ENCODE data around the gene NAA16.

NAA16 gene

DNA sequence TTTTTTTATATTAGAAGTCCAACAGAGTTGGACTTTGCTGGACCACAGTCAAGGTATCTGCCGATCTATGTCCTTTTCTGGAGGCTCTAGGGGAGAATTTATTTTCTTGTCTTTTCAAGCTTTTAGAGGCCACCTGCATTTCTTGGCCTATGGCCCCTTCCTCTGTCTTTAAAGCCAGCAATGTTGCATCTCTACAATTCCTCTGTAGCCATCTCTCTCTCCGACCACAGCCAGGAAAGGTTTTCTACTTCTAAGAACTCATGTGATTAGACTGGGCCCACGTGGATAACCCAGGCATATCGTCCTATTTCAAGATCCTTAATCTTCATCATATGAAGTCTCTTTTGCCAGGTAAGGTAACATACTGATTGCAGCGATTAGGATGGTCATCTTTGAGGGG is 102.8 kb downstream of the NAA16 start:
- Histone ChIP-seq H3K9ac (ENCODE audit: low read depth, low read length, poor library complexity, severe bottlenecking) (no peak overlapping the region), H4K20me1 (ENCODE audit: insufficient read depth, low read length, poor library complexity, severe bottlenecking) (no peaks in the 10 kb centered on the region), H3K4me2 (ENCODE audit: low read depth, low read length, poor library complexity, severe bottlenecking) (no peak overlapping the region), H3K27me3 (ENCODE audit: insufficient read depth, low read length, poor library complexity, severe bottlenecking) (no peaks in the 10 kb centered on the region), H3K4me1 (ENCODE audit: insufficient read depth, low read length, poor library complexity, severe bottlenecking) (peaks cover 3% of the 10 kb centered on the region), H2AFZ (ENCODE audit: low read length) (no peak overlapping the region), H3K9me2 (replicated peaks; ENCODE audit: low read depth, low read length) (no peaks in the 10 kb centered on the region), H3K36me3 (ENCODE audit: insufficient read depth, low read length) (no peaks in the 10 kb centered on the region), H3F3A (ENCODE audit: low read depth) (no peaks in the 10 kb centered on the region), H3K79me2 (ENCODE audit: insufficient read depth, low read length) (no peaks in the 10 kb centered on the region), H3K9me3 (ENCODE audit: insufficient read depth, low read depth, low read length) (no peaks in the 10 kb centered on the region), H3K4me3 (ENCODE audit: low read length, poor library complexity, severe bottlenecking) (no peak overlapping the region)
- TF ChIP-seq, protein P1, sequence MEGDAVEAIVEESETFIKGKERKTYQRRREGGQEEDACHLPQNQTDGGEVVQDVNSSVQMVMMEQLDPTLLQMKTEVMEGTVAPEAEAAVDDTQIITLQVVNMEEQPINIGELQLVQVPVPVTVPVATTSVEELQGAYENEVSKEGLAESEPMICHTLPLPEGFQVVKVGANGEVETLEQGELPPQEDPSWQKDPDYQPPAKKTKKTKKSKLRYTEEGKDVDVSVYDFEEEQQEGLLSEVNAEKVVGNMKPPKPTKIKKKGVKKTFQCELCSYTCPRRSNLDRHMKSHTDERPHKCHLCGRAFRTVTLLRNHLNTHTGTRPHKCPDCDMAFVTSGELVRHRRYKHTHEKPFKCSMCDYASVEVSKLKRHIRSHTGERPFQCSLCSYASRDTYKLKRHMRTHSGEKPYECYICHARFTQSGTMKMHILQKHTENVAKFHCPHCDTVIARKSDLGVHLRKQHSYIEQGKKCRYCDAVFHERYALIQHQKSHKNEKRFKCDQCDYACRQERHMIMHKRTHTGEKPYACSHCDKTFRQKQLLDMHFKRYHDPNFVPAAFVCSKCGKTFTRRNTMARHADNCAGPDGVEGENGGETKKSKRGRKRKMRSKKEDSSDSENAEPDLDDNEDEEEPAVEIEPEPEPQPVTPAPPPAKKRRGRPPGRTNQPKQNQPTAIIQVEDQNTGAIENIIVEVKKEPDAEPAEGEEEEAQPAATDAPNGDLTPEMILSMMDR (conservative IDR thresholded peaks at IDR 0.05; ENCODE audit: low read length): no peak
- TF ChIP-seq EZH2phosphoT487 (IDR thresholded peaks at IDR 0.05; ENCODE audit: borderline replicate concordance): no peak

DNA sequence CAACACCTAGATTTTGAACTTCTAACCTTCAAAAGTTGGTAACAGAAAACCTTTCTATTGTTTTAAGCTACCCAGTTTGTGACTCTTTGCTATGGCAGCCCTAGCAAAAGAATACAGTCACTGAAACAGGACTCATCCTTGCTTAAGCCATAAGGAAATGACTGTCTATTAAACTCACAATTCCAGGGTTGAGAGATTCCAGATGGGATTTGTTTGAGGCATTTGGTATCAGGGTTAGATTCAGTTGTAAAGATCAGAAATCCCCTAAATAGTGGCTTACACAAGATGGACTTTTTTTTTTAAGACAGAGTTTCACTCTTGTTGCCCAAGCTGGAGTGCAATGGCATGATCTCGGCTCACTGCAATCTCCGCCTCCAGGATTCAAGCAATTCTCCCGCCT is 105.2 kb downstream of the NAA16 start:
- H3K4me1 ChIP-seq (ENCODE audit: insufficient read depth, low read length, poor library complexity, severe bottlenecking): peaks cover 3% of the 10 kb centered on the region
- no peaks in the 10 kb centered on the region for H3K36me3 ChIP-seq (ENCODE audit: insufficient read depth, low read length)
- H3K9me2 ChIP-seq (replicated peaks; ENCODE audit: low read depth, low read length): no peaks in the 10 kb centered on the region
- H3K4me3 ChIP-seq (ENCODE audit: low read length, poor library complexity, severe bottlenecking): no peak overlapping the region
- no peaks in the 10 kb centered on the region for H4K20me1 ChIP-seq (ENCODE audit: insufficient read depth, low read length, poor library complexity, severe bottlenecking)
- H2AFZ ChIP-seq (ENCODE audit: low read length): no peak overlapping the region
- no peak overlapping the region for H3K4me2 ChIP-seq (ENCODE audit: low read depth, low read length, poor library complexity, severe bottlenecking)
- H3K9me3 ChIP-seq (ENCODE audit: insufficient read depth, low read depth, low read length): no peaks in the 10 kb centered on the region
- H3F3A ChIP-seq (ENCODE audit: low read depth): no peaks in the 10 kb centered on the region
- no peaks in the 10 kb centered on the region for H3K27me3 ChIP-seq (ENCODE audit: insufficient read depth, low read length, poor library complexity, severe bottlenecking)
- no peaks in the 10 kb centered on the region for H3K79me2 ChIP-seq (ENCODE audit: insufficient read depth, low read length)
- no peak overlapping the region for H3K9ac ChIP-seq (ENCODE audit: low read depth, low read length, poor library complexity, severe bottlenecking)
- TF ChIP-seq EZH2phosphoT487 (IDR thresholded peaks at IDR 0.05; ENCODE audit: borderline replicate concordance): no peak

DNA sequence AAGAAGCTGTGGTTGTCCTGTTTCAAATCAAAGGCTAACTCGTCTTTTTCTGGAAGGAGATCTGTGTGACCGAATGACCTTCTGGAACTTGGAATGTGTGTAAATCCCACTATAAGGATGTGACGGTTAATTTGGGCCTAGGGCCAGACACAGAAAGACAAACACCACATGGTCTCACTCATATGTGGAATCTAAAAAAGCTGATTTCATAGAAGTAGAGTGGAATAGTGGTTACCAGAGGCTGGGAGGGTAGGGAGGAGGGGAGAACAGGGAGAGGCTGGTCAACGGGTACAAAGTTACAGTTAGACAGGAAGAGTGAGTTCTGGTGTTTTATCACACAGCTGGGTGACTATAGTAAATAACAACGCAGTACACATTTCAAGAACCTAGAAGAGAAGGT is 107.0 kb downstream of the NAA16 start:
- Histone ChIP-seq H3K9me2 (replicated peaks; ENCODE audit: low read depth, low read length) (no peaks in the 10 kb centered on the region), H3K36me3 (ENCODE audit: insufficient read depth, low read length) (no peaks in the 10 kb centered on the region), H3K9ac (ENCODE audit: low read depth, low read length, poor library complexity, severe bottlenecking) (no peak overlapping the region), H2AFZ (ENCODE audit: low read length) (no peak overlapping the region), H3K4me3 (ENCODE audit: low read length, poor library complexity, severe bottlenecking) (no peak overlapping the region), H4K20me1 (ENCODE audit: insufficient read depth, low read length, poor library complexity, severe bottlenecking) (no peaks in the 10 kb centered on the region), H3K4me1 (ENCODE audit: insufficient read depth, low read length, poor library complexity, severe bottlenecking) (peaks cover 3% of the 10 kb centered on the region), H3K4me2 (ENCODE audit: low read depth, low read length, poor library complexity, severe bottlenecking) (no peak overlapping the region), H3K79me2 (ENCODE audit: insufficient read depth, low read length) (no peaks in the 10 kb centered on the region), H3F3A (ENCODE audit: low read depth) (no peaks in the 10 kb centered on the region), H3K27me3 (ENCODE audit: insufficient read depth, low read length, poor library complexity, severe bottlenecking) (no peaks in the 10 kb centered on the region), H3K9me3 (ENCODE audit: insufficient read depth, low read depth, low read length) (no peaks in the 10 kb centered on the region)
- TF ChIP-seq, protein P1 (conservative IDR thresholded peaks at IDR 0.05; ENCODE audit: low read length): no peak
- TF ChIP-seq EZH2phosphoT487 (IDR thresholded peaks at IDR 0.05; ENCODE audit: borderline replicate concordance): no peak

DNA sequence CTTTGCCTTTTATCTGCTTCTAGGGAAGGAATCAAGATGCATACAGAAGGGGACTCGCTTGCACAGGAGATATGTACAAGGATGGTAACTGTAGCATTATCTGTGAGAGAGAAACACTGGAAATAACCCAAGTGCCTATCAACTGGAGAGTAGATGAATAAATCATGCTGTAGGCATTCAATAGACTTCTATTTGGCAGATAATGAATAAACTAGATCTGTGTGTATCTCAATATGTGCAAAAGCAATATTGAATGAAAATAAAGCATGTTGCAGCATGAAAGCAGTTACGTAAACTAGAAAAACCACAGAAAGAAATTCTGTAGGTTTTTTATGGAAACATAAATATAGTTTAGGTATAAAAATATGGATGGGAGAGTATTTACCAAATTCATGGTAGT is 107.7 kb downstream of the NAA16 start:
- H3K9ac ChIP-seq (ENCODE audit: low read depth, low read length, poor library complexity, severe bottlenecking): no peak overlapping the region
- H3K9me2 ChIP-seq (replicated peaks; ENCODE audit: low read depth, low read length): no peaks in the 10 kb centered on the region
- H3K4me1 ChIP-seq (ENCODE audit: insufficient read depth, low read length, poor library complexity, severe bottlenecking): peaks cover 3% of the 10 kb centered on the region
- no peak overlapping the region for H2AFZ ChIP-seq (ENCODE audit: low read length)
- no peaks in the 10 kb centered on the region for H3K9me3 ChIP-seq (ENCODE audit: insufficient read depth, low read depth, low read length)
- H3K4me2 ChIP-seq (ENCODE audit: low read depth, low read length, poor library complexity, severe bottlenecking): no peak overlapping the region
- TF ChIP-seq EZH2phosphoT487 (IDR thresholded peaks at IDR 0.05; ENCODE audit: borderline replicate concordance): no peak
- TF ChIP-seq, protein P1 (conservative IDR thresholded peaks at IDR 0.05; ENCODE audit: low read length): no peak
- no peaks in the 10 kb centered on the region for H3F3A ChIP-seq (ENCODE audit: low read depth)
- no peaks in the 10 kb centered on the region for H3K79me2 ChIP-seq (ENCODE audit: insufficient read depth, low read length)
- H3K4me3 ChIP-seq (ENCODE audit: low read length, poor library complexity, severe bottlenecking): no peak overlapping the region
- no peaks in the 10 kb centered on the region for H3K27me3 ChIP-seq (ENCODE audit: insufficient read depth, low read length, poor library complexity, severe bottlenecking)
- H4K20me1 ChIP-seq (ENCODE audit: insufficient read depth, low read length, poor library complexity, severe bottlenecking): no peaks in the 10 kb centered on the region
- H3K36me3 ChIP-seq (ENCODE audit: insufficient read depth, low read length): no peaks in the 10 kb centered on the region

All from Loucy (cell line).